ENCODE measurements around the gene RBM26.
A peak's percentile ranks its signal among the peaks of the same experiment; 100 is the strongest.

The RBM26 gene

DNA sequence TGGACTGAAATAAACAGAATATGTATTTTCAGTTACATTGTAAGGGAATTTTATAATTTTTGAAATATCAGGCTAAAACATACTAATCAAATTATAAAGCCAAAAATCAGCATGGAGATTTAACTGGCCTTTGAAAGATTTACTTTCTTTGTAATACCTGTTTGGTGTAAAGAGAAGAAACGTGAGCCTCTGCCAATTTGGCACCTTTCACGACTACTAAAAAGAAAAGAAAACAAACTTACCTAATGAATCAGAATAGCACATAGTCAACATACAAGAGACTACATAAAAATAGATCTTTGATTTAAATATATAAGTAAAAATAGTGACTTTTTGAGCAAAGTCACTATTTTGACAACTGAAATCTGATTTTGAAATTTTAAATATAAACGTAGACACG lies 87.4 kb downstream of the RBM26 start:
- TF ChIP-seq TCF12 (IDR thresholded peaks at IDR 0.05; ENCODE audit: low read depth), result no peak
- TF ChIP-seq CEBPB (IDR thresholded peaks at IDR 0.05), result no peak
- no peak for TF ChIP-seq EGR1 (IDR thresholded peaks at IDR 0.05)
- TF ChIP-seq ZBTB7A (IDR thresholded peaks at IDR 0.05; ENCODE audit: low read depth), result no peak
- TF ChIP-seq NFIC (IDR thresholded peaks at IDR 0.05), result no peak
- no peak for TF ChIP-seq TEAD4 (IDR thresholded peaks at IDR 0.05)
- TF ChIP-seq TAF1 (IDR thresholded peaks at IDR 0.05; ENCODE audit: low read depth), result no peak
- no peak for TF ChIP-seq FOXM1 (IDR thresholded peaks at IDR 0.05; ENCODE audit: borderline replicate concordance, low read depth)
- no peak for TF ChIP-seq RAD21 (IDR thresholded peaks at IDR 0.05; ENCODE audit: low read depth)
- TF ChIP-seq YY1 (IDR thresholded peaks at IDR 0.05; ENCODE audit: low read depth), result no peak
- TF ChIP-seq, protein P1, sequence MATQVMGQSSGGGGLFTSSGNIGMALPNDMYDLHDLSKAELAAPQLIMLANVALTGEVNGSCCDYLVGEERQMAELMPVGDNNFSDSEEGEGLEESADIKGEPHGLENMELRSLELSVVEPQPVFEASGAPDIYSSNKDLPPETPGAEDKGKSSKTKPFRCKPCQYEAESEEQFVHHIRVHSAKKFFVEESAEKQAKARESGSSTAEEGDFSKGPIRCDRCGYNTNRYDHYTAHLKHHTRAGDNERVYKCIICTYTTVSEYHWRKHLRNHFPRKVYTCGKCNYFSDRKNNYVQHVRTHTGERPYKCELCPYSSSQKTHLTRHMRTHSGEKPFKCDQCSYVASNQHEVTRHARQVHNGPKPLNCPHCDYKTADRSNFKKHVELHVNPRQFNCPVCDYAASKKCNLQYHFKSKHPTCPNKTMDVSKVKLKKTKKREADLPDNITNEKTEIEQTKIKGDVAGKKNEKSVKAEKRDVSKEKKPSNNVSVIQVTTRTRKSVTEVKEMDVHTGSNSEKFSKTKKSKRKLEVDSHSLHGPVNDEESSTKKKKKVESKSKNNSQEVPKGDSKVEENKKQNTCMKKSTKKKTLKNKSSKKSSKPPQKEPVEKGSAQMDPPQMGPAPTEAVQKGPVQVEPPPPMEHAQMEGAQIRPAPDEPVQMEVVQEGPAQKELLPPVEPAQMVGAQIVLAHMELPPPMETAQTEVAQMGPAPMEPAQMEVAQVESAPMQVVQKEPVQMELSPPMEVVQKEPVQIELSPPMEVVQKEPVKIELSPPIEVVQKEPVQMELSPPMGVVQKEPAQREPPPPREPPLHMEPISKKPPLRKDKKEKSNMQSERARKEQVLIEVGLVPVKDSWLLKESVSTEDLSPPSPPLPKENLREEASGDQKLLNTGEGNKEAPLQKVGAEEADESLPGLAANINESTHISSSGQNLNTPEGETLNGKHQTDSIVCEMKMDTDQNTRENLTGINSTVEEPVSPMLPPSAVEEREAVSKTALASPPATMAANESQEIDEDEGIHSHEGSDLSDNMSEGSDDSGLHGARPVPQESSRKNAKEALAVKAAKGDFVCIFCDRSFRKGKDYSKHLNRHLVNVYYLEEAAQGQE (IDR thresholded peaks at IDR 0.05; ENCODE audit: low read depth), result no peak
- TF ChIP-seq CREB1 (IDR thresholded peaks at IDR 0.05; ENCODE audit: low read depth), result no peak
- TF ChIP-seq MAX (IDR thresholded peaks at IDR 0.05), result no peak

GRCh38 chr13:79317856-79318255 lies 88.2 kb downstream of the RBM26 start:
- TF ChIP-seq CEBPB (IDR thresholded peaks at IDR 0.05) (no peak), NFIC (IDR thresholded peaks at IDR 0.05) (no peak), CREB1 (IDR thresholded peaks at IDR 0.05; ENCODE audit: low read depth) (no peak), MAX (IDR thresholded peaks at IDR 0.05) (no peak), RAD21 (IDR thresholded peaks at IDR 0.05; ENCODE audit: low read depth) (no peak), EGR1 (IDR thresholded peaks at IDR 0.05) (no peak), FOXM1 (IDR thresholded peaks at IDR 0.05; ENCODE audit: borderline replicate concordance, low read depth) (no peak), TCF12 (IDR thresholded peaks at IDR 0.05; ENCODE audit: low read depth) (no peak), USF1 (IDR thresholded peaks at IDR 0.05) (no peak), YY1 (IDR thresholded peaks at IDR 0.05; ENCODE audit: low read depth) (no peak), TAF1 (IDR thresholded peaks at IDR 0.05; ENCODE audit: low read depth) (no peak), EP300 (IDR thresholded peaks at IDR 0.05; ENCODE audit: borderline replicate concordance) (no peak), TEAD4 (IDR thresholded peaks at IDR 0.05) (no peak), ZBTB7A (IDR thresholded peaks at IDR 0.05; ENCODE audit: low read depth) (no peak)
- TF ChIP-seq, protein P1 (IDR thresholded peaks at IDR 0.05; ENCODE audit: low read depth), result no peak

GRCh38 chr13:79314652-79315051 lies 91.4 kb downstream of the RBM26 start:
- TF ChIP-seq CEBPB (IDR thresholded peaks at IDR 0.05) (no peak), CREB1 (IDR thresholded peaks at IDR 0.05; ENCODE audit: low read depth) (no peak), RAD21 (IDR thresholded peaks at IDR 0.05; ENCODE audit: low read depth) (no peak), EGR1 (IDR thresholded peaks at IDR 0.05) (no peak), TAF1 (IDR thresholded peaks at IDR 0.05; ENCODE audit: low read depth) (no peak), FOXM1 (IDR thresholded peaks at IDR 0.05; ENCODE audit: borderline replicate concordance, low read depth) (no peak), YY1 (IDR thresholded peaks at IDR 0.05; ENCODE audit: low read depth) (no peak), TCF12 (IDR thresholded peaks at IDR 0.05; ENCODE audit: low read depth) (no peak), ZBTB7A (IDR thresholded peaks at IDR 0.05; ENCODE audit: low read depth) (no peak), MAX (IDR thresholded peaks at IDR 0.05) (no peak), USF1 (IDR thresholded peaks at IDR 0.05) (no peak)
- TF ChIP-seq, protein P1 (IDR thresholded peaks at IDR 0.05; ENCODE audit: low read depth), result no peak

DNA sequence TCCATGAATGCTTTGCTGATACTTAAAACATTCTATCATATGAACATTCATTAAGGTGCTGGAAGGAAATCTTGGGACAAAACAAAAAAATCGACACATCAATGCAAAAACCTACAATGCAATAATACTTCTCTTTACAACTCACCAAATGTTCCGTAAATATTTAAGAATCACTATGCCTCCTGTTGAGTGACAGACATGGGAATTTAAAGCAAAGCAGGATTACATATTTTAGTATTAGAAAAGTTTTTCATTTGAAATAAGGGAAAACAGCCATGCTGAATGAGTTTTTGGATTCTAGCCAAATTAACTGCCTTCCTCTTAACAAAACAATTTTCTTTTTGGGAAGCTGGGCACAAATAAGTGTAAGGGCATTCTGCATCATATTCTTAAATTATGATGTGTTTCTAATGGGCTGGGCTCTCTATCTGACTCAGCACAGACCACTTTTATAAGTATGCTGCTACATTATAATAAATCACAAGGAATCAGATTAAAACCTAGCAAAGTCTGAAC lies 93.7 kb downstream of the RBM26 start:
- TF ChIP-seq TCF12 (IDR thresholded peaks at IDR 0.05; ENCODE audit: low read depth) (no peak), NFIC (IDR thresholded peaks at IDR 0.05) (0 out of 2 replicates have a peak, but pooled peaks have one; percentile 28), YY1 (IDR thresholded peaks at IDR 0.05; ENCODE audit: low read depth) (no peak)
